ENCODE results near the gene RUNDC3A.

Gene RUNDC3A

GRCh38 chr17:44293509-44294226, 14.7 kb upstream of the RUNDC3A start:
- Histone ChIP-seq H3K4me3 (ENCODE audit: low read depth, low read length) (no peak overlapping the region), H3K27ac (no peak overlapping the region), H3K9ac (no peak overlapping the region), H3K27me3 (ENCODE audit: control insufficient read depth, insufficient read depth, low read length) (no peaks in the 10 kb centered on the region), H3K36me3 (ENCODE audit: control insufficient read depth, insufficient read depth, low read length) (no peaks in the 10 kb centered on the region), H2AFZ (no peak overlapping the region), H3K79me2 (no peaks in the 10 kb centered on the region), H3K4me2 (ENCODE audit: low read length) (no peak overlapping the region), H3K4me1 (no peaks in the 10 kb centered on the region), H3K9me3 (ENCODE audit: control insufficient read depth, low read length) (no peaks in the 10 kb centered on the region)
- TF ChIP-seq CTCF (IDR thresholded peaks at IDR 0.05): no peak

GRCh38 chr17:44297975-44298374, 10.4 kb upstream of the RUNDC3A start:
- H3K9ac ChIP-seq: no peak overlapping the region

GRCh38 chr17:44304651-44305050, 3.8 kb upstream of the RUNDC3A start:
- TF ChIP-seq CTCF (IDR thresholded peaks at IDR 0.05): no peak
- Histone ChIP-seq H3K9ac (no peak overlapping the region), H3K9me3 (ENCODE audit: control insufficient read depth, low read length) (no peaks in the 10 kb centered on the region), H3K4me3 (ENCODE audit: low read depth, low read length) (no peak overlapping the region), H3K79me2 (peaks cover 12% of the 10 kb centered on the region), H3K36me3 (ENCODE audit: control insufficient read depth, insufficient read depth, low read length) (no peaks in the 10 kb centered on the region), H2AFZ (no peak overlapping the region), H3K4me1 (peaks cover 12% of the 10 kb centered on the region), H3K27me3 (ENCODE audit: control insufficient read depth, insufficient read depth, low read length) (no peaks in the 10 kb centered on the region), H3K27ac (no peak overlapping the region), H3K4me2 (ENCODE audit: low read length) (no peak overlapping the region)

More at GRCh38 chr17:44297975-44298374, 10.4 kb upstream of the RUNDC3A start:
- Histone ChIP-seq H3K4me2 (ENCODE audit: low read length) (no peak overlapping the region), H3K9me3 (ENCODE audit: control insufficient read depth, low read length) (no peaks in the 10 kb centered on the region), H3K79me2 (no peaks in the 10 kb centered on the region), H3K27ac (no peak overlapping the region), H3K36me3 (ENCODE audit: control insufficient read depth, insufficient read depth, low read length) (no peaks in the 10 kb centered on the region), H3K27me3 (ENCODE audit: control insufficient read depth, insufficient read depth, low read length) (no peaks in the 10 kb centered on the region), H3K4me1 (no peaks in the 10 kb centered on the region), H3K4me3 (ENCODE audit: low read depth, low read length) (no peak overlapping the region), H2AFZ (no peak overlapping the region)
- TF ChIP-seq CTCF (IDR thresholded peaks at IDR 0.05): no peak

- H2AFZ ChIP-seq: peak overlapping the region; percentile 74
- H3K4me1 ChIP-seq: peaks cover 18% of the 10 kb centered on the region
- peak overlapping the region; percentile 57 for H3K4me2 ChIP-seq (ENCODE audit: low read length)
- H3K27ac ChIP-seq: peak overlapping the region; percentile 94
- H3K9me3 ChIP-seq (ENCODE audit: control insufficient read depth, low read length): no peaks in the 10 kb centered on the region
- H3K79me2 ChIP-seq: peaks cover 12% of the 10 kb centered on the region
- no peaks in the 10 kb centered on the region for H3K36me3 ChIP-seq (ENCODE audit: control insufficient read depth, insufficient read depth, low read length)
- peak overlapping the region; percentile 14 for H3K9ac ChIP-seq
- TF ChIP-seq CTCF (IDR thresholded peaks at IDR 0.05): no peak
- peak overlapping the region; percentile 40 for H3K4me3 ChIP-seq (ENCODE audit: low read depth, low read length)
- no peaks in the 10 kb centered on the region for H3K27me3 ChIP-seq (ENCODE audit: control insufficient read depth, insufficient read depth, low read length)
These were observed 814 bp upstream of the RUNDC3A start for GRCh38 chr17:44307387-44308186.
